Kidney epithelial cell (primary cell): Measurements from ENCODE around the gene COQ2. TPM values are rescaled to one million over a fixed set of nuclear protein-coding genes. Genes with fewer than 3 reads are reported as not detected.

Source experiments
- DNase-seq: peaks from one replicate; pipeline ENCODE4 v3.0.0-alpha.2; 2010; ENCODE audit warnings: low read depth
- H3K27me3 ChIP-seq: 2 replicates; pipeline ENCODE4 v1.6.0; 2011; ENCODE audit warnings: low read length; ENCODE audit not compliant: control insufficient read depth, insufficient read depth
- H3K36me3 ChIP-seq: 2 replicates; pipeline ENCODE4 v1.5.1; 2011; ENCODE audit warnings: low read length; ENCODE audit not compliant: control insufficient read depth, insufficient read depth
- H3K4me3 ChIP-seq: 2 replicates; pipeline ENCODE4 v1.5.1; 2011; ENCODE audit warnings: low read depth, mild to moderate bottlenecking, control low read depth, low read length
- CTCF ChIP-seq: IDR thresholded peaks from 2 replicates; pipeline ENCODE4 v1.5.1; 2011; ENCODE audit warnings: mild to moderate bottlenecking, moderate library complexity, low read length, control low read depth, inconsistent platforms; ENCODE audit not compliant: insufficient read depth, poor library complexity, severe bottlenecking
- total RNA-seq: library from RNA; depleted of rRNA; stranded (reverse); fragments of >200 nt; gene quantifications from 2 replicates; pipeline ENCODE4 v1.2.3, GENCODE V29; 2015

The COQ2 gene
- total RNA-seq, 1 donor from 2014 or later: 9.5 TPM

- no peak overlapping the region for H3K4me3 ChIP-seq
- DNase-seq: no peak
- TF ChIP-seq CTCF: no peak
- H3K27me3 ChIP-seq: no peaks in the 10 kb centered on the region
- no peaks in the 10 kb centered on the region for H3K36me3 ChIP-seq
Measured at GRCh38 chr4:83219344-83220331, 65.0 kb downstream of the COQ2 start.

DNA sequence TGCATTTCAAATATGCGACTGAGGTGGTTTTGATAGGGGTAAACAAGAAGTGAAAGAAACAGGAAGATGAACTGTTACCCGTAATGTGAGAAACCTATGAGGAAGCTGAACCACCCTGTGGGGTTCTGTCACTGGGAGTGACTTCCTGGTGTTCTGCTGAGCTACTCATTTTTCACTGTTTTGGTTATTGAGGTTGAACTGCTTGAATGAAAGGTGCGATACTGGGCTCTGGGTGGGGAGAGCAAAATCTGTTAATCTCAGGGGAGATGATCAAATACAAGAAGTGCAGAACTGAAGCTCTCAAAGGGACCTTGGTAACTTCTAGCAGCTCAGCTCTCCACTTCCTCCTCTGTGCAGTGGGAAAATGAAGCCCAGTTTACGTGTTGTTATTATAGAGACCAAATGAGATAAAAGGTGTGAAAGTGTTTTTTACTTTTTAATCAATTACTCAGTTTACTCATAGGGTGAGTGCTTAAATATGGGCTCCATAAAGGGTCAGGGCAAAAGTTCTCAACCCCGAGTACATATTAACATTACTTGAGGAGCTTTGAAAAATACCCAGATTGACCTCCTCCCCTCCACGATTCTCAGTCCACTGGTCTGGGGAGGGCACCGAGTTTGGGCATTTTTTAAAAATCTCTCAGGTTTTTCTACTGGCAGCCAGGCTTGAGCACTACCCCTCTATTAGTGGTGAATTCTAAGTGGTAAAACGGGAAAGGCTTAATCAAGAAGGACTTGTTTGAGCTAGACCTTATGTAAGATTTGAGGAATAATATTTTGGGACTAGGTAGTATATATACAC, 66.7 kb downstream of the COQ2 start:
- Histone ChIP-seq H3K4me3 (no peak overlapping the region), H3K27me3 (no peaks in the 10 kb centered on the region), H3K36me3 (no peaks in the 10 kb centered on the region)
- no peak for DNase-seq
- no peak for TF ChIP-seq CTCF

GRCh38 chr4:83216959-83217683, 67.5 kb downstream of the COQ2 start:
- no peaks in the 10 kb centered on the region for H3K36me3 ChIP-seq
- H3K27me3 ChIP-seq: no peaks in the 10 kb centered on the region
- no peak for TF ChIP-seq CTCF
- no peak overlapping the region for H3K4me3 ChIP-seq
- DNase-seq: no peak

GRCh38 chr4:83214079-83214478, 70.5 kb downstream of the COQ2 start:
- no peaks in the 10 kb centered on the region for H3K27me3 ChIP-seq
- DNase-seq: no peak
- H3K36me3 ChIP-seq: no peaks in the 10 kb centered on the region
- H3K4me3 ChIP-seq: no peak overlapping the region
- no peak for TF ChIP-seq CTCF

Other genes starting within 250 kb of the COQ2 start
- 27.6 and 39.5 TPM in 2 replicates for gene COPS4, start 249.6 kb downstream of the COQ2 start, total RNA-seq
- 0.21 TPM in 1 of 2 replicates, not detected in the other for gene PLAC8, start 170.1 kb downstream of the COQ2 start, total RNA-seq
- gene HPSE, start 50.0 kb upstream of the COQ2 start, total RNA-seq: 0.21 and 1.3 TPM in 2 replicates
- 8.8 and 12.7 TPM in 2 replicates for gene HELQ, start 171.0 kb upstream of the COQ2 start, total RNA-seq
- gene MRPS18C, start 171.3 kb upstream of the COQ2 start, total RNA-seq: 22.7 and 25.3 TPM in 2 replicates
- gene ABRAXAS1, start 200.3 kb upstream of the COQ2 start, total RNA-seq: 15.2 and 17.8 TPM in 2 replicates